HCT116 (cell line): ENCODE data around the gene PRPF19.

Source experiments
- CEBPB ChIP-seq: IDR thresholded peaks from 2 replicates; pipeline ENCODE4 v1.6.1; 2012; ENCODE audit warnings: low read depth
- CTCF ChIP-seq, 3 experiments: fragments of 200-600 bp in 1 of 3; sonication (generic) in 1 of 3; IDR thresholded peaks in 2 of 3; conservative IDR thresholded peaks in 1 of 3; 2 replicates each; pipeline ENCODE4 v1.5.1; 2012 to 2017; ENCODE audit warnings: low read depth in 2 of 3, low read length in 2 of 3, antibody characterized with exemption in 1 of 3, borderline replicate concordance in 1 of 3, control low read depth in 1 of 3, mild to moderate bottlenecking in 1 of 3, mixed read lengths in 1 of 3, mixed run types in 1 of 3, moderate library complexity in 1 of 3; ENCODE audit not compliant: insufficient read depth in 1 of 3
- EZH2 ChIP-seq: fragments of 200-600 bp; sonication (generic); IDR thresholded peaks from 2 replicates; pipeline ENCODE4 v1.6.1; 2017; ENCODE audit warnings: antibody characterized with exemption, mixed run types
- FOSL1 ChIP-seq: IDR thresholded peaks from 2 replicates; pipeline ENCODE4 v1.6.1; 2012; ENCODE audit warnings: low read depth
- POLR2A ChIP-seq: IDR thresholded peaks from 2 replicates; pipeline ENCODE4 v1.7.0; 2011; ENCODE audit warnings: borderline replicate concordance; ENCODE audit not compliant: insufficient read depth, insufficient read length; ENCODE audit errors: extremely low read depth
- POLR2AphosphoS5 ChIP-seq: IDR thresholded peaks from 2 replicates; pipeline ENCODE4 v1.6.1; 2011; ENCODE audit warnings: mild to moderate bottlenecking, low read depth, low read length, moderate library complexity
- RAD21 ChIP-seq: IDR thresholded peaks from 2 replicates; pipeline ENCODE4 v1.6.1; 2012; ENCODE audit warnings: low read depth, mild to moderate bottlenecking
- SIN3A ChIP-seq: IDR thresholded peaks from 2 replicates; pipeline ENCODE4 v1.6.1; 2012; ENCODE audit warnings: low read depth
- TCF7L2 ChIP-seq: IDR thresholded peaks from 2 replicates; pipeline ENCODE4 v1.7.0; 2011; ENCODE audit warnings: borderline replicate concordance, inconsistent platforms; ENCODE audit not compliant: insufficient read depth, insufficient read length; ENCODE audit errors: extremely low read depth
- YY1 ChIP-seq: IDR thresholded peaks from 2 replicates; pipeline ENCODE4 v1.6.1; 2011; ENCODE audit warnings: low read length, low read depth, moderate library complexity, mild to moderate bottlenecking; ENCODE audit not compliant: insufficient replicate concordance; ENCODE audit errors: extremely low read depth
- TF ChIP-seq, protein P1 (sequence below): IDR thresholded peaks from 2 replicates; pipeline ENCODE4 v1.6.1; 2012; ENCODE audit warnings: low read depth

DNA sequence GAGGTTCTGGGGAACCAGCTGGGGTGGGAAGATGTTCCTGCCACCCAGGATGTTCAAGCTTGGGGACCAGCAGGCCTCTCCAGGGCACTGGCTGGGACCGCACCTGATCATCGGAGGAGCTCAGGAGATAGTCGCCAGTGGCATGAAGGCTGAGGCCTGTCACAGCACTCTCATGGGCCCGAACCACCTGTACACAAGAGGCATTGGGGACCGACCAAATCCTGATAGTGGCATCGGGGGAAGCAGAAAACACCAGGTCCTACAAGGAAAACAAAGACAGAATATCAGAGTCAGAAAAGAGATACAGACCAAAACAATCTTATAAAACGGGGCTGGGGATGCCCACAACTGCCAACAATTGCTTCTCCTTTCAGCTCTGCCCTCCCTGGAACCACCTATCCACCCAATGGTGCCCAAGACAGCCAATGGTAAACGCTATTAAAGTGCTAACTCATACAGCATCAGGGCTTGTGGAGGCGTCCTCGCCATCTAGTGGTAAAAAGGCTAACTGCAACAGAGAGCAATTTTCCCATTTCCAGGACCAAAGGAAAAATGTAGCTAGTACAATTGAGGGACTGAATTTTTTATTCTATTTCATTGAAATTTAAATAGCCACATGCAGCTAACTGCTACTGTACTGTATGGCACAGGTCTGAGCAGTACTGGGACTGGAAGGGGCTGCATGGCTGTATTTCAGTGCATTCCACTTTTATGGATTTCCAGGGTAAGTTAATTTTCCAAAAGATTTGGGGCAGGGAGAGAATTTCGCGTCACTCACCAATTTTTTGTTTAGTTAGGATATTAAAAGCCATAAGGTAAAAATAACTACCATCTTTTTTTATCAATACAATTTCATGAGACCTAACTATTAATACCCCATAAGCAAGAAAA lies 7.1 kb downstream of the PRPF19 start:
- TF ChIP-seq CTCF (IDR thresholded peaks at IDR 0.05 in 2 of 3, conservative IDR thresholded peaks at IDR 0.05 in 1 of 3; ENCODE audit: borderline replicate concordance in 1 of 3, insufficient read depth in 1 of 3, low read depth in 2 of 3, low read length in 2 of 3) (peak; percentile 67 to 93 (median 93); a peak in 5 of 6 replicates), POLR2A (no peak), FOSL1 (no peak), CEBPB (no peak), YY1 (no peak), POLR2AphosphoS5 (no peak), EZH2 (no peak), SIN3A (no peak), TCF7L2 (no peak), RAD21 (peak; percentile 52; the same call in 1 of the 2 replicates)
- TF ChIP-seq, protein P1, sequence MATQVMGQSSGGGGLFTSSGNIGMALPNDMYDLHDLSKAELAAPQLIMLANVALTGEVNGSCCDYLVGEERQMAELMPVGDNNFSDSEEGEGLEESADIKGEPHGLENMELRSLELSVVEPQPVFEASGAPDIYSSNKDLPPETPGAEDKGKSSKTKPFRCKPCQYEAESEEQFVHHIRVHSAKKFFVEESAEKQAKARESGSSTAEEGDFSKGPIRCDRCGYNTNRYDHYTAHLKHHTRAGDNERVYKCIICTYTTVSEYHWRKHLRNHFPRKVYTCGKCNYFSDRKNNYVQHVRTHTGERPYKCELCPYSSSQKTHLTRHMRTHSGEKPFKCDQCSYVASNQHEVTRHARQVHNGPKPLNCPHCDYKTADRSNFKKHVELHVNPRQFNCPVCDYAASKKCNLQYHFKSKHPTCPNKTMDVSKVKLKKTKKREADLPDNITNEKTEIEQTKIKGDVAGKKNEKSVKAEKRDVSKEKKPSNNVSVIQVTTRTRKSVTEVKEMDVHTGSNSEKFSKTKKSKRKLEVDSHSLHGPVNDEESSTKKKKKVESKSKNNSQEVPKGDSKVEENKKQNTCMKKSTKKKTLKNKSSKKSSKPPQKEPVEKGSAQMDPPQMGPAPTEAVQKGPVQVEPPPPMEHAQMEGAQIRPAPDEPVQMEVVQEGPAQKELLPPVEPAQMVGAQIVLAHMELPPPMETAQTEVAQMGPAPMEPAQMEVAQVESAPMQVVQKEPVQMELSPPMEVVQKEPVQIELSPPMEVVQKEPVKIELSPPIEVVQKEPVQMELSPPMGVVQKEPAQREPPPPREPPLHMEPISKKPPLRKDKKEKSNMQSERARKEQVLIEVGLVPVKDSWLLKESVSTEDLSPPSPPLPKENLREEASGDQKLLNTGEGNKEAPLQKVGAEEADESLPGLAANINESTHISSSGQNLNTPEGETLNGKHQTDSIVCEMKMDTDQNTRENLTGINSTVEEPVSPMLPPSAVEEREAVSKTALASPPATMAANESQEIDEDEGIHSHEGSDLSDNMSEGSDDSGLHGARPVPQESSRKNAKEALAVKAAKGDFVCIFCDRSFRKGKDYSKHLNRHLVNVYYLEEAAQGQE = no peak
